Lower leg skin (tissue), 3 donors: ENCODE data around the gene PARM1.

Source experiments
- CTCF ChIP-seq, 3 donors: fragments of 450-650 bp; IDR thresholded peaks; one replicate each; pipeline ENCODE4 v1.5.1; 2016; ENCODE audit warnings: antibody characterized with exemption in 3 of 3, mild to moderate bottlenecking in 3 of 3, moderate library complexity in 2 of 3
- POLR2A ChIP-seq, 2 donors: fragments of 450-650 bp; IDR thresholded peaks; one replicate each; pipeline ENCODE4 v1.6.1; 2016 to 2017; ENCODE audit warnings: antibody characterized with exemption in 2 of 2, mild to moderate bottlenecking in 1 of 2, moderate library complexity in 1 of 2

DNA sequence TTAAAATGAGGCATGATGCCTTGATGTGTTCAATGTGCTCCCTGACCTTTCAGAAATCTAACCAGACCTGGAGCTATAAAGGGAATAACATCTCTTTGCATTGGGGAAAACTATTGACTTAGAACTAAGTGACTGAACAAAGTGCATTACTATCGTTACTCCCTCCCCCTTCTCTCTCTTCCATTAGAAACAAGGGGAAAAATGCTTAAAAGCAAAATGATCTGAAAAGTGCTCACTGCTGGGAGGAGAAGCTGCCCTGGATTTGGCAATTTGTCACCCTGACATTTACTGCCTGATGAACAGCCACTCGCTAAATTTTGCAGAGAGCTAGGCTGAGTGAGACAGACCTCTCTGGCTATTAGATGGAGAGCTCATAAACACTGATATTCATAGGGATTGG, 48.6 kb upstream of the PARM1 start:
- no peak for TF ChIP-seq CTCF (IDR thresholded peaks at IDR 0.05)
- TF ChIP-seq POLR2A (IDR thresholded peaks at IDR 0.05) = no peak
